ENCODE data around the gene MYD88. TPM values are rescaled to one million over a fixed set of nuclear protein-coding genes. Genes with fewer than 3 reads are reported as not detected.

Gene MYD88
- total and polyA plus RNA-seq, 2 experiments from 2014 or later = 12.7 to 51.4 TPM

DNA sequence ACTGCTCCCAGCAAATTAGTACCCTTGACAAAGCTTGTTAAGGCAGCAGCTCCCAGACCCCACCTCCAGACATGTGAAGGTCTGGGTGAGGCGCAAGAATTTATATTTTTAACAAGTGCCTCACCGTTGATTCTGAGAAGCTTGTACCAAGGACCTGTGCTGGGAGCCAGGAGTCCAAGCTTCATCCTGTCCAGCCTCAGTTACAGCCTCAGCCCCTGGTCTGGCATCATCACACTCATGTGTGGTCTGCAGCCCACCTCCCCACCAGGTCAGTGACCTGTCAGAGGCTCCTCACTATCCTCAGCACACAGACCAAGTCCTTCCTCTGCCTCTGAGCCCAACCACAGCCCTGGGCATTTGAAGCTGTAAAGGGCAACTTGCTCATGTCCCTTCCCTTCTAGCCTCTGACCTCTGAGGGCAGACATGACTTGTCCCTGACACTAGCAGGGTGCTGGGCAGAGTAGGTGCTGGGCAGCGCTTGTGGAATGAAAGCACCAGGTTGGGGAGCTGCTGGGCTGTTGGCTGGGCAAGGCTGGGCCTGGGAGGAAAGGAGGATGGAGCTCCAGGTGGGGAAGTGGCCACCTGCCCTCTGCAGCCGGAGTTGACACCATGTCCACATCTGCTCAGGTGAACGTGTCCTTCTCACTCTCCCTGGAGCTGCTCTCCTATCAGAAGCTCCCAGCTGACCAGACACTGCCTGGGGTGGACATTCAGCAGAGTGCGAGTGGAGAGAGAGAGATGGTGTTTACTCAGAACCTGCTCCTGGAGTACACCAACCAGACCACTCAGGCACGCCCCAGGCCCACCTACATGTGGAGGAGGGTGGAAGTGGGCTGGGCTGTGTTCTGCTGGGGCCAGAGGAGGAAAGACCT is 18.4 kb upstream of the MYD88 start:
- H4K20me1 ChIP-seq (ENCODE audit: insufficient read depth, poor library complexity, severe bottlenecking) = peaks cover 9% of the 10 kb centered on the region
- H3K36me3 ChIP-seq (replicated peaks; ENCODE audit: insufficient read depth, low read depth) = no peaks in the 10 kb centered on the region
- no peaks in the 10 kb centered on the region for H3K9me3 ChIP-seq (ENCODE audit: low read depth)
- H3K4me3 ChIP-seq = no peak overlapping the region
- H3K4me1 ChIP-seq (ENCODE audit: insufficient read depth) = no peaks in the 10 kb centered on the region
- no peaks in the 10 kb centered on the region for H3K79me2 ChIP-seq
- no peaks in the 10 kb centered on the region for H3K9me2 ChIP-seq (replicated peaks; ENCODE audit: insufficient read depth)
- no peak for TF ChIP-seq EZH2phosphoT487 (IDR thresholded peaks at IDR 0.05; ENCODE audit: low read depth, severe bottlenecking, unreplicated experiment)
- H3K4me2 ChIP-seq = no peak overlapping the region
- H2AFZ ChIP-seq = no peak overlapping the region
- H3K27ac ChIP-seq = no peak overlapping the region
- H3K27me3 ChIP-seq = no peaks in the 10 kb centered on the region
- WGBS (ENCODE audit: low lambda C conversion rate, missing lambda C conversion rate) = 89% methylated on average over 7 of the region's 7 CpGs
- no peak for DNase-seq (ENCODE audit: low spot score)

DNA sequence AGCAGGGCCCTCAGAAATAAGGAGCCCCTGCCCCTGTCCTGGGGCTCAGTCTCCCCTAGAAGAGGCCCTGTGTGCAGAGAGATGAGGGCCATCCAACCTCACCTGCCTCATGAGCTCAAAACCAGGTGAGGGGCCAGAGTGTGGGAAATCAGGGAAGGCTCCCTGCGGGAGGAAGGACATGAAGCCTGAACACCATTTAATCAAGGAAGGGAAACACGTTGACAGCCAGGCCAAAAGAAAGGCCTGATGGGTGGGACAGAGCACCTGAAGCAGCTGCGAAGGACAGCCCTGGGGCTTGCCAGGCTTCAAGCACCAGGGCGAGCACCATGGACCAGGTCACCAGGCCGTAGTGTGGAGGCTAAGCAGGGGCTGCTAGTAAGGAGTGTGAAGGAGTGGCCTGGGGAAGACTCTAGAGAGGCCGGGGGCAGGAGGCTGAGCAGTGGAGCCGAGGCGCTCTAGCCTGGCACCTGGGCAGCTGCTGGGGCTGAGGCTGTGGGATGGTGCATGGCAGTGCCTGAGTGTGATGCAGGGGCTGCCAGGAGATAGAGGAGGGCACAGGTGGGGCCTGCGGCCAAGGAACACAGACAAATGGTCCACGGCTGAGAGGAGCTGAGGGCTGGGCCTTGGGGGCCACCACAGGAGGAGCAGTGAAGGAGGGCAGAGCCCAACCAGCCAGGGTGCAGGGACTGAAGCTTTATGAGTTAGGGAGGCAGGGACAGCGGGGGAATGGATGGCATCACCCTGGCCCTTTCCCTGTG is 17.6 kb upstream of the MYD88 start:
- 93% methylated on average over 11 of the region's 11 CpGs for WGBS (ENCODE audit: low lambda C conversion rate, missing lambda C conversion rate)
- Histone ChIP-seq H3K36me3 (replicated peaks; ENCODE audit: insufficient read depth, low read depth) (no peaks in the 10 kb centered on the region), H3K27ac (no peak overlapping the region), H4K20me1 (ENCODE audit: insufficient read depth, poor library complexity, severe bottlenecking) (peaks cover 9% of the 10 kb centered on the region), H3K79me2 (no peaks in the 10 kb centered on the region), H3K9me2 (replicated peaks; ENCODE audit: insufficient read depth) (no peaks in the 10 kb centered on the region), H3K4me1 (ENCODE audit: insufficient read depth) (no peaks in the 10 kb centered on the region), H3K27me3 (no peaks in the 10 kb centered on the region), H2AFZ (no peak overlapping the region), H3K9me3 (ENCODE audit: low read depth) (no peaks in the 10 kb centered on the region), H3K4me3 (no peak overlapping the region), H3K4me2 (no peak overlapping the region)
- TF ChIP-seq EZH2 (IDR thresholded peaks at IDR 0.05; ENCODE audit: borderline replicate concordance) (no peak), EZH2phosphoT487 (IDR thresholded peaks at IDR 0.05; ENCODE audit: low read depth, severe bottlenecking, unreplicated experiment) (no peak)
- DNase-seq (ENCODE audit: low spot score) = no peak

GRCh38 chr3:38121451-38121831 is 17.0 kb upstream of the MYD88 start:
- no peaks in the 10 kb centered on the region for H3K4me1 ChIP-seq (ENCODE audit: insufficient read depth)
- no peak overlapping the region for H3K4me3 ChIP-seq
- no peak overlapping the region for H3K4me2 ChIP-seq
- H3K9me3 ChIP-seq (ENCODE audit: low read depth) = no peaks in the 10 kb centered on the region
- WGBS (ENCODE audit: low lambda C conversion rate, missing lambda C conversion rate) = 91% methylated on average over 9 of the region's 9 CpGs
- H3K27me3 ChIP-seq = no peaks in the 10 kb centered on the region
- TF ChIP-seq EZH2 (IDR thresholded peaks at IDR 0.05; ENCODE audit: borderline replicate concordance) (no peak), EZH2phosphoT487 (IDR thresholded peaks at IDR 0.05; ENCODE audit: low read depth, severe bottlenecking, unreplicated experiment) (no peak)
- TF ChIP-seq, protein P1, sequence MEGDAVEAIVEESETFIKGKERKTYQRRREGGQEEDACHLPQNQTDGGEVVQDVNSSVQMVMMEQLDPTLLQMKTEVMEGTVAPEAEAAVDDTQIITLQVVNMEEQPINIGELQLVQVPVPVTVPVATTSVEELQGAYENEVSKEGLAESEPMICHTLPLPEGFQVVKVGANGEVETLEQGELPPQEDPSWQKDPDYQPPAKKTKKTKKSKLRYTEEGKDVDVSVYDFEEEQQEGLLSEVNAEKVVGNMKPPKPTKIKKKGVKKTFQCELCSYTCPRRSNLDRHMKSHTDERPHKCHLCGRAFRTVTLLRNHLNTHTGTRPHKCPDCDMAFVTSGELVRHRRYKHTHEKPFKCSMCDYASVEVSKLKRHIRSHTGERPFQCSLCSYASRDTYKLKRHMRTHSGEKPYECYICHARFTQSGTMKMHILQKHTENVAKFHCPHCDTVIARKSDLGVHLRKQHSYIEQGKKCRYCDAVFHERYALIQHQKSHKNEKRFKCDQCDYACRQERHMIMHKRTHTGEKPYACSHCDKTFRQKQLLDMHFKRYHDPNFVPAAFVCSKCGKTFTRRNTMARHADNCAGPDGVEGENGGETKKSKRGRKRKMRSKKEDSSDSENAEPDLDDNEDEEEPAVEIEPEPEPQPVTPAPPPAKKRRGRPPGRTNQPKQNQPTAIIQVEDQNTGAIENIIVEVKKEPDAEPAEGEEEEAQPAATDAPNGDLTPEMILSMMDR (IDR thresholded peaks at IDR 0.05; ENCODE audit: poor library complexity) = no peak
- no peaks in the 10 kb centered on the region for H3K79me2 ChIP-seq
- DNase-seq (ENCODE audit: low spot score) = no peak
- no peaks in the 10 kb centered on the region for H3K9me2 ChIP-seq (replicated peaks; ENCODE audit: insufficient read depth)
- peaks cover 9% of the 10 kb centered on the region for H4K20me1 ChIP-seq (ENCODE audit: insufficient read depth, poor library complexity, severe bottlenecking)
- H2AFZ ChIP-seq = no peak overlapping the region
- no peaks in the 10 kb centered on the region for H3K36me3 ChIP-seq (replicated peaks; ENCODE audit: insufficient read depth, low read depth)
- no peak overlapping the region for H3K27ac ChIP-seq

GRCh38 chr3:38121832-38122461 is 16.5 kb upstream of the MYD88 start:
- Histone ChIP-seq H3K27ac (no peak overlapping the region), H3K4me2 (no peak overlapping the region), H3K79me2 (no peaks in the 10 kb centered on the region), H2AFZ (no peak overlapping the region), H3K9me3 (ENCODE audit: low read depth) (no peaks in the 10 kb centered on the region), H3K27me3 (no peaks in the 10 kb centered on the region), H3K36me3 (replicated peaks; ENCODE audit: insufficient read depth, low read depth) (no peaks in the 10 kb centered on the region), H3K9me2 (replicated peaks; ENCODE audit: insufficient read depth) (no peaks in the 10 kb centered on the region), H3K4me1 (ENCODE audit: insufficient read depth) (no peaks in the 10 kb centered on the region), H3K4me3 (no peak overlapping the region), H4K20me1 (ENCODE audit: insufficient read depth, poor library complexity, severe bottlenecking) (peaks cover 9% of the 10 kb centered on the region)
- TF ChIP-seq EZH2phosphoT487 (IDR thresholded peaks at IDR 0.05; ENCODE audit: low read depth, severe bottlenecking, unreplicated experiment) (no peak), EZH2 (IDR thresholded peaks at IDR 0.05; ENCODE audit: borderline replicate concordance) (no peak)
- TF ChIP-seq, protein P1 (IDR thresholded peaks at IDR 0.05; ENCODE audit: poor library complexity) = no peak
- 97% methylated on average over 12 of the region's 13 CpGs for WGBS (ENCODE audit: low lambda C conversion rate, missing lambda C conversion rate)
- no peak for DNase-seq (ENCODE audit: low spot score)
